ENCODE data around the gene WDR64. TPM values are rescaled to one million over a fixed set of nuclear protein-coding genes. Genes with fewer than 3 reads are reported as not detected.

The WDR64 gene
- total and polyA plus RNA-seq, 2 of the 13 experiments (the other 11 are each of a cell fraction or from before 2014, with no cell fraction given), result not detected

DNA sequence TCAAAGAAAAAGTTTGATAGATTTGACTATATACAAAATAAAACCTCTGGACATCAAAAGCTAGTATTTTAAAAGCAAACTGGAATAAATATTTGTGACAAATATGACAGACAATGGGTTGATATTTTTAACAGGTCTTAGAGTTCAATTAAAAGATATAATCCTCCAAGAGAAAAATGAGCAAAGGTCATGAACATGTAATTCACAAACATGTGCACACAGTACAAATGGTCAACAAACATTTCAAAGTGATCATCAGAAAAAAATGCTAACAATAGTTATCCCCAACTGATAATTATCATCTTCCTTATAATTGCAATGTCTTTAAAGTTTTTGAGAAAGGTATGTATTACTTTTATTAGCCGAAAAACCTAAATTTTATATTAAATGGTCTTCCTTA, 32.0 kb downstream of the WDR64 start:
- Histone ChIP-seq H3K4me1 (ENCODE audit: insufficient read depth, low read length) (no peaks in the 10 kb centered on the region), H3K36me3 (replicated peaks in 1 of 2; ENCODE audit: control insufficient read depth in 1 of 2, insufficient read depth in 2 of 2, low read length in 2 of 2) (no peaks in the 10 kb centered on the region), H3K9me3 (ENCODE audit: low read length) (no peaks in the 10 kb centered on the region), H2AFZ (ENCODE audit: low read length) (no peak overlapping the region), H3K27me3 (ENCODE audit: control insufficient read depth in 1 of 2, insufficient read depth in 2 of 2, low read length in 2 of 2) (no peaks in the 10 kb centered on the region; a peak in 1 of 5 replicates), H3K79me2 (ENCODE audit: insufficient read depth, low read length) (no peaks in the 10 kb centered on the region), H3K4me3 (replicated peaks in 1 of 3; ENCODE audit: insufficient read depth in 1 of 3, low read depth in 2 of 3, low read length in 3 of 3) (no peak overlapping the region), H3K27ac (ENCODE audit: extremely low read length, insufficient read depth, low read length) (no peak overlapping the region), H3K9ac (ENCODE audit: insufficient read depth, low read depth, low read length) (no peak overlapping the region), H4K20me1 (ENCODE audit: insufficient read depth, low read length) (no peaks in the 10 kb centered on the region), H3K4me2 (ENCODE audit: low read depth, low read length) (no peak overlapping the region)
- WGBS (ENCODE audit: low lambda C conversion rate), result 12% methylated on average over 1 of the region's 1 CpG
- ATAC-seq (no peak), DNase-seq (ENCODE audit: low spot score) (no peak), FAIRE-seq (no peak)
- POLR2A ChIA-PET, result no interaction called here
- TF ChIP-seq ZNF773 (CRISPR knock-in tag; IDR thresholded peaks at IDR 0.05; ENCODE audit: borderline replicate concordance) (no peak), KAT8 (CRISPR knock-in tag; IDR thresholded peaks at IDR 0.05) (no peak)
- intact Hi-C loops (cut with micrococcal nuclease; ENCODE audit: unreplicated experiment) (no loop called here), in situ Hi-C loops (cut with HindIII; ENCODE audit: extremely low pct_ligation_motif_present, low pct_unique_long_range_greater_than_20kb) (no loop called here)
- CTCF ChIA-PET (ENCODE audit: low intra/inter-chr PET ratio, low total read pairs), result no interaction called here
- no TSS peak for BruUV-seq (replicated peaks)

GRCh38 chr1:241688940-241689368, 36.9 kb downstream of the WDR64 start:
- 6% methylated on average over 2 of the region's 2 CpGs for WGBS (ENCODE audit: low lambda C conversion rate)
- no peaks in the 10 kb centered on the region for H3K9me3 ChIP-seq (ENCODE audit: low read length)
- H2AFZ ChIP-seq (ENCODE audit: low read length), result no peak overlapping the region
- ChIA-PET CTCF (ENCODE audit: low intra/inter-chr PET ratio, low total read pairs) (no interaction called here), POLR2A (no interaction called here)
- H3K27ac ChIP-seq (ENCODE audit: extremely low read length, insufficient read depth, low read length), result no peak overlapping the region
- ATAC-seq (no peak), FAIRE-seq (no peak), DNase-seq (ENCODE audit: low spot score) (no peak)
- no peaks in the 10 kb centered on the region for H3K4me1 ChIP-seq (ENCODE audit: insufficient read depth, low read length)
- H3K36me3 ChIP-seq (replicated peaks in 1 of 2; ENCODE audit: control insufficient read depth in 1 of 2, insufficient read depth in 2 of 2, low read length in 2 of 2), result no peaks in the 10 kb centered on the region
- H3K27me3 ChIP-seq (ENCODE audit: control insufficient read depth in 1 of 2, insufficient read depth in 2 of 2, low read length in 2 of 2), result no peaks in the 10 kb centered on the region; a peak in 1 of 5 replicates
- H3K4me2 ChIP-seq (ENCODE audit: low read depth, low read length), result no peak overlapping the region
- no peaks in the 10 kb centered on the region for H4K20me1 ChIP-seq (ENCODE audit: insufficient read depth, low read length)
- in situ Hi-C loops (cut with HindIII; ENCODE audit: extremely low pct_ligation_motif_present, low pct_unique_long_range_greater_than_20kb), result no loop called here
- intact Hi-C loops (cut with micrococcal nuclease; ENCODE audit: unreplicated experiment), result no loop called here
- no TSS peak for BruUV-seq (replicated peaks)
- no peak overlapping the region for H3K9ac ChIP-seq (ENCODE audit: insufficient read depth, low read depth, low read length)
- no peak overlapping the region for H3K4me3 ChIP-seq (replicated peaks in 1 of 3; ENCODE audit: insufficient read depth in 1 of 3, low read depth in 2 of 3, low read length in 3 of 3)
- no peaks in the 10 kb centered on the region for H3K79me2 ChIP-seq (ENCODE audit: insufficient read depth, low read length)
- no peak for TF ChIP-seq RFXANK (CRISPR knock-in tag; IDR thresholded peaks at IDR 0.05)
- no peak for TF ChIP-seq NCOA5 (CRISPR knock-in tag; IDR thresholded peaks at IDR 0.05)
- TF ChIP-seq, protein P1, sequence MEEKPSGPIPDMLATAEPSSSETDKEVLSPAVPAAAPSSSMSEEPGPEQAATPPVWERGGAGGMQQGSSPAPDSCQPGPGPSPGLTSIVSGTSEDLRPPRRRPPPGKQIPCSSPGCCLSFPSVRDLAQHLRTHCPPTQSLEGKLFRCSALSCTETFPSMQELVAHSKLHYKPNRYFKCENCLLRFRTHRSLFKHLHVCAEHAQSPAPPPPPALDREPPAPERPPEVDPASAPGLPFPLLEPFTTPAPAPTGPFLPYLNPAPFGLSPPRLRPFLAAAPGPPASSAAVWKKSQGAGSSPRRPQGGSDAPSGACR (CRISPR knock-in tag; IDR thresholded peaks at IDR 0.05), result no peak
- no peak for TF ChIP-seq ONECUT2 (CRISPR knock-in tag; IDR thresholded peaks at IDR 0.05)
- TF ChIP-seq KDM4B (CRISPR knock-in tag; IDR thresholded peaks at IDR 0.05), result no peak
- TF ChIP-seq, protein P2, sequence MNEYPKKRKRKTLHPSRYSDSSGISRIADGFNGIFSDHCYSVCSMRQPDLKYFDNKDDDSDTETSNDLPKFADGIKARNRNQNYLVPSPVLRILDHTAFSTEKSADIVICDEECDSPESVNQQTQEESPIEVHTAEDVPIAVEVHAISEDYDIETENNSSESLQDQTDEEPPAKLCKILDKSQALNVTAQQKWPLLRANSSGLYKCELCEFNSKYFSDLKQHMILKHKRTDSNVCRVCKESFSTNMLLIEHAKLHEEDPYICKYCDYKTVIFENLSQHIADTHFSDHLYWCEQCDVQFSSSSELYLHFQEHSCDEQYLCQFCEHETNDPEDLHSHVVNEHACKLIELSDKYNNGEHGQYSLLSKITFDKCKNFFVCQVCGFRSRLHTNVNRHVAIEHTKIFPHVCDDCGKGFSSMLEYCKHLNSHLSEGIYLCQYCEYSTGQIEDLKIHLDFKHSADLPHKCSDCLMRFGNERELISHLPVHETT (CRISPR knock-in tag; conservative IDR thresholded peaks at IDR 0.05), result no peak
- TF ChIP-seq, protein P3, sequence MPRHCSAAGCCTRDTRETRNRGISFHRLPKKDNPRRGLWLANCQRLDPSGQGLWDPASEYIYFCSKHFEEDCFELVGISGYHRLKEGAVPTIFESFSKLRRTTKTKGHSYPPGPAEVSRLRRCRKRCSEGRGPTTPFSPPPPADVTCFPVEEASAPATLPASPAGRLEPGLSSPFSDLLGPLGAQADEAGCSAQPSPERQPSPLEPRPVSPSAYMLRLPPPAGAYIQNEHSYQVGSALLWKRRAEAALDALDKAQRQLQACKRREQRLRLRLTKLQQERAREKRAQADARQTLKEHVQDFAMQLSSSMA (CRISPR knock-in tag; IDR thresholded peaks at IDR 0.05), result no peak
- TF ChIP-seq, protein P4, sequence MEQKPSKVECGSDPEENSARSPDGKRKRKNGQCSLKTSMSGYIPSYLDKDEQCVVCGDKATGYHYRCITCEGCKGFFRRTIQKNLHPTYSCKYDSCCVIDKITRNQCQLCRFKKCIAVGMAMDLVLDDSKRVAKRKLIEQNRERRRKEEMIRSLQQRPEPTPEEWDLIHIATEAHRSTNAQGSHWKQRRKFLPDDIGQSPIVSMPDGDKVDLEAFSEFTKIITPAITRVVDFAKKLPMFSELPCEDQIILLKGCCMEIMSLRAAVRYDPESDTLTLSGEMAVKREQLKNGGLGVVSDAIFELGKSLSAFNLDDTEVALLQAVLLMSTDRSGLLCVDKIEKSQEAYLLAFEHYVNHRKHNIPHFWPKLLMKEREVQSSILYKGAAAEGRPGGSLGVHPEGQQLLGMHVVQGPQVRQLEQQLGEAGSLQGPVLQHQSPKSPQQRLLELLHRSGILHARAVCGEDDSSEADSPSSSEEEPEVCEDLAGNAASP (CRISPR knock-in tag; IDR thresholded peaks at IDR 0.05; ENCODE audit: borderline replicate concordance), result no peak
- TF ChIP-seq EED (CRISPR knock-in tag; IDR thresholded peaks at IDR 0.05), result no peak
- no peak for TF ChIP-seq HIC2 (CRISPR knock-in tag; IDR thresholded peaks at IDR 0.05; ENCODE audit: low read depth)
- TF ChIP-seq SMC3 (IDR thresholded peaks at IDR 0.05; ENCODE audit: low read length), result no peak
- no peak for TF ChIP-seq NFYC (CRISPR knock-in tag; IDR thresholded peaks at IDR 0.05)
- no peak for TF ChIP-seq KAT7 (CRISPR knock-in tag; IDR thresholded peaks at IDR 0.05; ENCODE audit: borderline replicate concordance)
